GM18858 (cell line): ENCODE data around the gene GLRA3.

Experiments
- ATAC-seq: cut with Tn5 transposase; IDR thresholded peaks from one replicate; pipeline ENCODE4 v1.9.1; 2021; ENCODE audit not compliant: unreplicated experiment

Gene GLRA3

GRCh38 chr4:174604198-174604597, 224.8 kb downstream of the GLRA3 start:
- ATAC-seq = no peak

DNA sequence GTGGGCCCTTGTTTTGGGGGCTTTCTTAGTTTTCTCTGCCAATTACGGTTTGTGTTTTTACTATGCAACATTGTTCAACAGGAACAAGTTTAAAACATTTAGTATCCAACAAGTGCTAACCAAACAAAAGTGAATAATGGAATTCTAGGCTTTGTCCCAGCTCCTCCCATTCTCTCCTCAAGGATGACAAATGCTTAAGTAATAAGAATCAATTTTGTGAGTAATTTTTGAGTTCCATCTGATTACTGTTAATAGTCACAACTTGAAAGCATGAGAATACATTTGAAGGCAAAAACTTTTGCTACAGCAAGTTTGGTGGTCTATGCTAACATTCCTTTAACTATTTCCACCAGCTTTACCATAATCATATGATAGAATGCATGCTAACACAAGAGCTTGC, 228.7 kb downstream of the GLRA3 start:
- ATAC-seq = no peak

- no peak for ATAC-seq
Measured at GRCh38 chr4:174598800-174599199, 230.2 kb downstream of the GLRA3 start.

GRCh38 chr4:174596513-174596912, 232.5 kb downstream of the GLRA3 start:
- ATAC-seq = no peak

DNA sequence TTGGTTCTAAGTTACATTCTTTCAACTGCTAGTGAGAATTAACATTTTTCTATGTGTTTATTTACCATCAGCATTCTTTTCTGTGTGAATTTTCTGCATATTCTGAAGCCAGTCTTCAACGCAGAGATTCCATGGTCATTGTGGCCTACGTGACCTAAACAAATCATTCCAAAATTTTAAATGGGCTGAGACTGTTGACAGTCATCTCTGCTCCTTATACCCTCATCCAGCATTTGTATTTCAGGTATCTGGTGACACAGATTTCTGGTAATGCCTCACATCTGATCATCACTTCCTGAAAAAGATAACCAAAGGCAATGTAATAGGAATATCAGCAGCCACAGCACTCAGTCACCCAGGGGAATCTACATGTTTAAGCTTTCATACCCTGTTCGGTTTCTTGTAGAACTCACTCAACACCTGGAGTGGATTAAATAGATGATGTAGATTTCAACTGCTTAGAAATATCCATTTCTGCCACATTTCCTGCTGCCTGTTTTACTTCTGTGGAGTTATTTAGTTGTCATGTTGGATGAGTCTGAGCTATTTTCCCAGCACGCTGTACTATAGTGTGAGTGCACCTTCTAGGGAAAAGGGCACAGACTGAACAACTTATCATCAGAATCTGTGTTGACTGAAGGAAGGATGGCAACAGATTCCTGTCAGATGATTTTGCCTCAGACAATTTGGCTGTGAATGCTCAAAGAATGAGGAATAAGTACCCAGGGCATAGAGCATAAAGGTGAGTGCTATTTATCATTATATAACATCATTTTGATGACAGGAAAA, 233.7 kb downstream of the GLRA3 start:
- ATAC-seq = no peak

GRCh38 chr4:174593701-174594100, 235.3 kb downstream of the GLRA3 start:
- no peak for ATAC-seq

DNA sequence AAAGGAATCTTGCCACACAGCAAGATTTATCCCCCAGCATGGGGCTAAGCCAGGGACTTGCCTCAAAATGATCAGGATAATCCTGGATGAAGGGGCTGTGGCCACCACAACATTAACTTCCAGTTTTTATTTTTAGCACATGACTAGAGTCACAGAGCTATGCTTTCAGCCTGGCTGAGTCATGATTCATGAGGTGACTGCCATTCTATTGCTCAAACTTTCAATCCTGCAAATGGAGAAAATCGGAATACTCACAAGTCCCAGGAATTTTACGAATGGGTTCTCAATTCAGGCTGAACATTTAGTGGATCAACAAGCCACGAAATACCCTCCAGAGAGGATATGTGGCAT, 236.1 kb downstream of the GLRA3 start:
- ATAC-seq = no peak

DNA sequence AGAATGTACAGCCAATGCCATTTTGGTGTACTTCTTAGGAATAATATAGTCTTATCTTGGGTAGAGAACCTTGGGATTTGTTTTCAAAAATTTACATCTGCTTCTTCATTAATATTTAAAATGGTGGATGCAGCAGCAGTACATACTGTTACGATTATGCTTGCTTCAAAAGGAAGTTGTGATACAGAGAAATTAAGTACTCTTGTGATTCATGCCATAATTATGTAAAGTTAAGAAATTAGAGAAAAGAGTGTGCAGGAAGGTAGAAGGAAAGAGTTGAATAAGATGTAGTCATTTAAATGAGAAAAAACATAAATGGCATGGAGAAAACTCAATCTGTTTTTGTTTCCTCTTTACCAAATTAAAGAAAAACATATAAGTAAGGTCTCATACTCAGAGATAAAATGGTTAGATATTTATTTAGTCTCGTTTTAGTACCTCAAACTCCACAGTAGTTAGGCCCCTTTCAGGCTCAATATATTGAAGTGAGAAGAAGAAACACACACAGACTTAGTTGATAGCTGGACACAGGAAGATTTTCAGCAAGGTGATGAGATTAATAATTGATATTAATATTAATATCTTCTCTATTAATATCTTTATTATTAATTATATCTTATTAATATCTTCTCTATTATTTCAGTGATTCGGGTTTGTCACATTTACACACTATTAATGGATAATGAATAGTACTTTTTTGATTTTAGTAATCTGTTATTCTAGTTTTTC, 236.6 kb downstream of the GLRA3 start:
- ATAC-seq = no peak

DNA sequence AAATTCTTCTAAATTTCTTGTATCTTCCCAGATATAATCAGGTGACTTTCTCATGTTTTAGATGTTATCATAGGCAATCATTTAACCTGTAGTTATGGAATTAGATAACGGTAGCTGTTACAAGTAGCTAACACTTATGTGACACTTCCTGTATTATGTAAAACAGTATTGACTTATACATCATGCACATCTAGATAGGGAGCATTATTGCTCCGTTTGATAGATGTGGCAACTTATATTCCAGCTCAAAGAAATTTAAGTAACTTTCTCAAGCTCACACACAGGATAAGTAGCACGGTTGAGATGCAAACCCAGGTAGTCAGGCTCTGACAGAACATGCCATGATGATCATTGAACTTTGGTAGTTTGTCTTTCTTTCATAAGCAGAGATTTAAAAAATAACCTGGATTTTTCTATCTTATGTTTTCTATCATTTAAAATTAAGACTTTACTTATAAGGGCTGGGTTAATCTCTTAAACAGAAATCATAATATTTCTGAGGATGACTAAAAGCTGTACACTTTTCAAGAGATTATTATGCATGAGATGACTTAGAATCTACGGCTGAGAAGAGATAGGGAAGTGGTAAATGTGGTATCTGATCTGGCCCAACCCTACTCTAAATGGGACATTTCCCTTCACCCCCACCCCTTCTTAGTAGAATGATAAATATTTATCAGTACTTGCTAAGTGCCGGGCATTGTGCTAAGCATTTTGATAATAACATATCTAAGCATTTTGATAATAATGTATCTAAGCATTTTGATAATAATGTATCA, 237.6 kb downstream of the GLRA3 start:
- peak; percentile 86 for ATAC-seq

- no peak for ATAC-seq
Measured at GRCh38 chr4:174590336-174590735, 238.7 kb downstream of the GLRA3 start.
